GM19099 (cell line): ENCODE measurements around the gene KIF22.

Experiments
- POLR2A ChIP-seq: IDR thresholded peaks from 3 replicates; pipeline ENCODE4 v1.6.1; 2011; ENCODE audit warnings: low read depth; ENCODE audit not compliant: insufficient read length; ENCODE audit errors: extremely low read depth

Gene KIF22

GRCh38 chr16:29837841-29838240 is 47.3 kb downstream of the KIF22 start:
- TF ChIP-seq POLR2A: no peak

- no peak for TF ChIP-seq POLR2A
These were observed 49.3 kb downstream of the KIF22 start for GRCh38 chr16:29839822-29840221.

GRCh38 chr16:29840240-29840639 is 49.7 kb downstream of the KIF22 start:
- TF ChIP-seq POLR2A: no peak

GRCh38 chr16:29841631-29842030 is 51.1 kb downstream of the KIF22 start:
- TF ChIP-seq POLR2A: no peak

- TF ChIP-seq POLR2A: no peak
These were observed 52.3 kb downstream of the KIF22 start for GRCh38 chr16:29842732-29843346.

- TF ChIP-seq POLR2A: no peak
These were observed 53.4 kb downstream of the KIF22 start for GRCh38 chr16:29843931-29844330.

GRCh38 chr16:29844575-29845331 is 54.2 kb downstream of the KIF22 start:
- no peak for TF ChIP-seq POLR2A

GRCh38 chr16:29845656-29846055 is 55.1 kb downstream of the KIF22 start:
- no peak for TF ChIP-seq POLR2A

- TF ChIP-seq POLR2A: no peak
These were observed 58.1 kb downstream of the KIF22 start for GRCh38 chr16:29848420-29849297.

GRCh38 chr16:29849505-29849904 is 59.0 kb downstream of the KIF22 start:
- TF ChIP-seq POLR2A: no peak

- TF ChIP-seq POLR2A: no peak
These were observed 60.4 kb downstream of the KIF22 start for GRCh38 chr16:29850998-29851397.

- no peak for TF ChIP-seq POLR2A
These were observed 62.1 kb downstream of the KIF22 start for GRCh38 chr16:29852654-29853053.

- TF ChIP-seq POLR2A: no peak
These were observed 64.1 kb downstream of the KIF22 start for GRCh38 chr16:29854520-29855100.
